Neural cell (in vitro differentiated cells): ENCODE data around the gene EYS. TPM values are rescaled to one million over a fixed set of nuclear protein-coding genes. Genes with fewer than 3 reads are reported as not detected.

Source experiments
- H2AFZ ChIP-seq: fragments of 200-600, 300-800 bp; sonication (generic), shearing (Covaris generic); 2 replicates; pipeline ENCODE4 v1.6.0; 2014; ENCODE audit warnings: low read depth, mild to moderate bottlenecking, antibody characterized with exemption, low read length, moderate library complexity
- H3F3A ChIP-seq: fragments of 200-600 bp; shearing (Covaris generic); 2 replicates; pipeline ENCODE4 v1.6.1; 2016; ENCODE audit warnings: mild to moderate bottlenecking, moderate library complexity, mixed read lengths, antibody characterized with exemption, low read length; ENCODE audit not compliant: insufficient read depth, poor library complexity, severe bottlenecking
- H3K27ac ChIP-seq: fragments of 200-600, 300-800 bp; sonication (generic), shearing (Covaris generic); 2 replicates; pipeline ENCODE4 v1.5.1; 2014; ENCODE audit warnings: mild to moderate bottlenecking, low read length, moderate library complexity
- H3K27me3 ChIP-seq: fragments of 300-800, 200-600 bp; sonication (generic), shearing (Covaris generic); 2 replicates; pipeline ENCODE4 v1.6.0; 2014; ENCODE audit warnings: mild to moderate bottlenecking, low read depth, low read length, moderate library complexity; ENCODE audit not compliant: insufficient read depth
- H3K36me3 ChIP-seq: fragments of 300-800, 200-600 bp; sonication (generic), shearing (Covaris generic); 2 replicates; pipeline ENCODE4 v1.5.1; 2014; ENCODE audit warnings: mild to moderate bottlenecking, antibody characterized with exemption, low read length, moderate library complexity; ENCODE audit not compliant: insufficient read depth
- H3K4me2 ChIP-seq: fragments of 300-800, 200-600 bp; sonication (generic), shearing (Covaris generic); 2 replicates; pipeline ENCODE4 v1.6.0; 2014; ENCODE audit warnings: mild to moderate bottlenecking, low read length
- H3K4me3 ChIP-seq: fragments of 300-800, 200-600 bp; sonication (generic), shearing (Covaris generic); 2 replicates; pipeline ENCODE4 v1.5.1; 2014; ENCODE audit warnings: mild to moderate bottlenecking, low read length, moderate library complexity
- H3K79me2 ChIP-seq: fragments of 200-600 bp; shearing (Covaris generic); replicated peaks from 2 replicates; pipeline ENCODE4 v1.6.0; 2014; ENCODE audit warnings: mild to moderate bottlenecking, low read length, moderate library complexity; ENCODE audit not compliant: insufficient read depth
- H3K9ac ChIP-seq: fragments of 300-800, 200-600 bp; sonication (generic), shearing (Covaris generic); 2 replicates; pipeline ENCODE4 v1.6.1; 2016; ENCODE audit warnings: mild to moderate bottlenecking, low read length, mixed read lengths
- H3K9me2 ChIP-seq: fragments of 200-600 bp; shearing (Covaris generic); 2 replicates; pipeline ENCODE4 v1.6.1; 2016; ENCODE audit warnings: mild to moderate bottlenecking, low read length, mixed read lengths; ENCODE audit not compliant: insufficient read depth
- H3K9me3 ChIP-seq: fragments of 200-600, 300-800 bp; sonication (generic), shearing (Covaris generic); 2 replicates; pipeline ENCODE4 v1.6.1; 2016; ENCODE audit warnings: mild to moderate bottlenecking, mixed run types, low read length, moderate library complexity, mixed read lengths
- H4K20me1 ChIP-seq: fragments of 200-600 bp; shearing (Covaris generic); 2 replicates; pipeline ENCODE4 v1.6.1; 2016; ENCODE audit warnings: mild to moderate bottlenecking, mixed run types; ENCODE audit not compliant: insufficient read depth
- CTCF ChIP-seq: fragments of 450-650 bp; IDR thresholded peaks from 2 replicates; pipeline ENCODE4 v1.5.1; 2014; ENCODE audit warnings: antibody characterized with exemption, mild to moderate bottlenecking, moderate library complexity; ENCODE audit not compliant: poor library complexity, severe bottlenecking
- EP300 ChIP-seq: fragments of 450-650 bp; conservative IDR thresholded peaks from 2 replicates; pipeline ENCODE4 v1.6.1; 2014; ENCODE audit warnings: antibody characterized with exemption, mild to moderate bottlenecking, moderate library complexity; ENCODE audit not compliant: poor library complexity, severe bottlenecking
- EZH2 ChIP-seq: fragments of 200-600, 300-800 bp; shearing (Covaris generic), sonication (generic); IDR thresholded peaks from 2 replicates; pipeline ENCODE4 v1.6.1; 2014; ENCODE audit warnings: antibody characterized with exemption, low read length, borderline replicate concordance, mild to moderate bottlenecking; ENCODE audit not compliant: insufficient read depth, poor library complexity, severe bottlenecking
- MXI1 ChIP-seq: fragments of 450-650 bp; conservative IDR thresholded peaks from 2 replicates; pipeline ENCODE4 v1.6.1; 2014; ENCODE audit warnings: antibody characterized with exemption, mild to moderate bottlenecking; ENCODE audit not compliant: poor library complexity, severe bottlenecking
- POLR2AphosphoS5 ChIP-seq: IDR thresholded peaks from 2 replicates; pipeline ENCODE4 v1.6.1; 2012
- RAD21 ChIP-seq: fragments of 450-650 bp; conservative IDR thresholded peaks from 2 replicates; pipeline ENCODE4 v1.6.1; 2014; ENCODE audit warnings: antibody characterized with exemption, mild to moderate bottlenecking, moderate library complexity
- REST ChIP-seq: IDR thresholded peaks from 2 replicates; pipeline ENCODE4 v1.6.1; 2012; ENCODE audit warnings: borderline replicate concordance
- SMC3 ChIP-seq: fragments of 450-650 bp; conservative IDR thresholded peaks from 2 replicates; pipeline ENCODE4 v1.6.1; 2014; ENCODE audit warnings: antibody characterized with exemption, mild to moderate bottlenecking, moderate library complexity; ENCODE audit not compliant: poor library complexity
- TAF1 ChIP-seq: IDR thresholded peaks from 2 replicates; pipeline ENCODE4 v1.6.1; 2012; ENCODE audit warnings: low read depth
- polyA plus RNA-seq: library from polyadenylated mRNA; depleted of rRNA; stranded (reverse); fragments of >200 nt; gene quantifications from 2 replicates; pipeline ENCODE4 v1.2.3, GENCODE V29; 2014

The EYS gene
- polyA plus RNA-seq, 1 donor from 2014 or later, result 0.38 TPM

GRCh38 chr6:65399355-65400084 is 307.5 kb downstream of the EYS start:
- TF ChIP-seq SMC3, result no peak
- no peak for TF ChIP-seq POLR2AphosphoS5
- no peak for TF ChIP-seq CTCF
- TF ChIP-seq EZH2, result no peak
- no peak for TF ChIP-seq REST
- no peak for TF ChIP-seq MXI1
- no peak for TF ChIP-seq TAF1
- TF ChIP-seq EP300, result no peak
- no peak for TF ChIP-seq RAD21
- H3K36me3 ChIP-seq, result no peaks in the 10 kb centered on the region
- no peak overlapping the region for H3K4me3 ChIP-seq
- H4K20me1 ChIP-seq, result no peaks in the 10 kb centered on the region
- no peaks in the 10 kb centered on the region for H3K27me3 ChIP-seq
- no peaks in the 10 kb centered on the region for H3K9me2 ChIP-seq
- H3K9me3 ChIP-seq, result no peaks in the 10 kb centered on the region
- H3K79me2 ChIP-seq, result no peaks in the 10 kb centered on the region
- H2AFZ ChIP-seq, result no peak overlapping the region
- H3K27ac ChIP-seq, result no peak overlapping the region
- H3F3A ChIP-seq, result peaks cover 4% of the 10 kb centered on the region
- no peak overlapping the region for H3K9ac ChIP-seq
- H3K4me2 ChIP-seq, result no peak overlapping the region

- no peaks in the 10 kb centered on the region for H3K79me2 ChIP-seq
- no peak overlapping the region for H3K27ac ChIP-seq
- H3K36me3 ChIP-seq, result no peaks in the 10 kb centered on the region
- H2AFZ ChIP-seq, result no peak overlapping the region
- no peak overlapping the region for H3K4me3 ChIP-seq
- H3K9me2 ChIP-seq, result no peaks in the 10 kb centered on the region
- H3K9ac ChIP-seq, result no peak overlapping the region
- no peak for TF ChIP-seq TAF1
- no peaks in the 10 kb centered on the region for H3K27me3 ChIP-seq
- no peaks in the 10 kb centered on the region for H3K9me3 ChIP-seq
- H3K4me2 ChIP-seq, result no peak overlapping the region
- H3F3A ChIP-seq, result peaks cover 4% of the 10 kb centered on the region
- H4K20me1 ChIP-seq, result no peaks in the 10 kb centered on the region
Observed at GRCh38 chr6:65398851-65399250, 308.2 kb downstream of the EYS start.
